Breast epithelium (tissue), 4 donors: Measurements from ENCODE around the gene RNF130. TPM values are rescaled to one million over a fixed set of nuclear protein-coding genes. Genes with fewer than 3 reads are reported as not detected.

ENCODE experiments used
- DNase-seq, 2 donors: peaks; one replicate each; pipeline ENCODE4 v3.0.0-alpha.2; 2019; ENCODE audit warnings: low spot score in 2 of 2
- H3K27ac ChIP-seq, 2 donors: fragments of 200-600 bp; sonication (generic) in 1 of 2; one replicate each; pipeline ENCODE4 v1.5.1; 2016 to 2019; ENCODE audit warnings: mild to moderate bottlenecking in 1 of 2
- H3K27me3 ChIP-seq, 2 donors: fragments of 200-600 bp; sonication (generic) in 1 of 2; one replicate each; pipeline versions ENCODE4 v1.5.1 to v1.6.0; 2017 to 2019; ENCODE audit warnings: control low read depth in 1 of 2, mild to moderate bottlenecking in 1 of 2
- H3K36me3 ChIP-seq: fragments of 200-600 bp; one replicate; pipeline ENCODE4 v1.5.1; 2019
- H3K4me1 ChIP-seq, 2 donors: fragments of 200-600 bp; sonication (generic); one replicate each; pipeline ENCODE4 v1.5.1; 2016 to 2019; ENCODE audit warnings: control low read depth in 1 of 2
- H3K4me3 ChIP-seq, 3 donors: fragments of 200-600 bp; sonication (generic); 1 replicate in 2 of 3; 2 replicates in 1 of 3; pipeline ENCODE4 v1.5.1; 2016 to 2019; ENCODE audit warnings: mild to moderate bottlenecking in 3 of 3, moderate library complexity in 2 of 3
- H3K9me3 ChIP-seq, 2 donors: fragments of 200-600 bp; sonication (generic) in 1 of 2; one replicate each; pipeline ENCODE4 v1.5.1; 2016 to 2019; ENCODE audit warnings: control low read depth in 1 of 2
- CTCF ChIP-seq, 3 donors: fragments of 450-650 bp; IDR thresholded peaks; one replicate each; pipeline ENCODE4 v1.5.1; 2016 to 2017; ENCODE audit warnings: antibody characterized with exemption in 3 of 3, mild to moderate bottlenecking in 3 of 3, moderate library complexity in 3 of 3
- POLR2A ChIP-seq: fragments of 450-650 bp; IDR thresholded peaks from one replicate; pipeline ENCODE4 v1.6.1; 2016; ENCODE audit warnings: antibody characterized with exemption, mild to moderate bottlenecking, moderate library complexity
- POLR2AphosphoS5 ChIP-seq, 3 donors: sonication (generic); formaldehyde crosslinking; IDR thresholded peaks; one replicate each; pipeline ENCODE4 v1.6.1; 2017; ENCODE audit warnings: antibody characterized with exemption in 3 of 3
- intact Hi-C: fragments of 100-400 bp; cut with DNase I; formaldehyde crosslinking; loops from one replicate; pipeline ENCODE4 v1.15.1; 2023; ENCODE audit warnings: low total_unique reads
- total RNA-seq, 3 donors: library from RNA; depleted of rRNA; stranded (reverse); fragments of >200 nt; gene quantifications; one replicate each; pipeline ENCODE4 v1.1.0, GENCODE V29; 2016

Gene RNF130
- total RNA-seq, 3 donors from 2014 or later, result 114 to 267 (median 143) TPM

GRCh38 chr5:179919487-179920060 lies 152.0 kb downstream of the RNF130 start:
- H3K9me3 ChIP-seq, result no peaks in the 10 kb centered on the region
- no peak for DNase-seq
- H3K27ac ChIP-seq, result no peak overlapping the region
- H3K27me3 ChIP-seq, result no peaks in the 10 kb centered on the region
- no peak overlapping the region for H3K4me3 ChIP-seq
- H3K36me3 ChIP-seq, result no peaks in the 10 kb centered on the region
- TF ChIP-seq POLR2A (no peak), CTCF (IDR thresholded peaks at IDR 0.05) (no peak), POLR2AphosphoS5 (IDR thresholded peaks at IDR 0.05) (no peak)
- no peaks in the 10 kb centered on the region for H3K4me1 ChIP-seq
- intact Hi-C loops, result no loop called here

GRCh38 chr5:179918742-179919486 lies 152.6 kb downstream of the RNF130 start:
- no peaks in the 10 kb centered on the region for H3K27me3 ChIP-seq
- H3K9me3 ChIP-seq, result no peaks in the 10 kb centered on the region
- no peaks in the 10 kb centered on the region for H3K4me1 ChIP-seq
- no peaks in the 10 kb centered on the region for H3K36me3 ChIP-seq
- no peak for DNase-seq
- H3K27ac ChIP-seq, result no peak overlapping the region
- intact Hi-C loops, result no loop called here
- H3K4me3 ChIP-seq, result no peak overlapping the region
- no peak for TF ChIP-seq CTCF (IDR thresholded peaks at IDR 0.05)
- TF ChIP-seq POLR2AphosphoS5 (IDR thresholded peaks at IDR 0.05), result no peak
- no peak for TF ChIP-seq POLR2A

GRCh38 chr5:179916523-179916922 lies 155.0 kb downstream of the RNF130 start:
- Histone ChIP-seq H3K27ac (no peak overlapping the region), H3K4me1 (no peaks in the 10 kb centered on the region), H3K36me3 (no peaks in the 10 kb centered on the region), H3K4me3 (no peak overlapping the region), H3K27me3 (no peaks in the 10 kb centered on the region), H3K9me3 (no peaks in the 10 kb centered on the region)
- TF ChIP-seq POLR2A, result no peak
- TF ChIP-seq CTCF (IDR thresholded peaks at IDR 0.05), result no peak
- TF ChIP-seq POLR2AphosphoS5 (IDR thresholded peaks at IDR 0.05), result no peak
- intact Hi-C loops, result no loop called here
- no peak for DNase-seq

GRCh38 chr5:179915406-179915935 lies 156.1 kb downstream of the RNF130 start:
- intact Hi-C loops, result no loop called here
- Histone ChIP-seq H3K4me3 (no peak overlapping the region), H3K27me3 (no peaks in the 10 kb centered on the region), H3K4me1 (no peaks in the 10 kb centered on the region), H3K9me3 (no peaks in the 10 kb centered on the region), H3K27ac (no peak overlapping the region), H3K36me3 (no peaks in the 10 kb centered on the region)
- TF ChIP-seq CTCF (IDR thresholded peaks at IDR 0.05) (no peak), POLR2AphosphoS5 (IDR thresholded peaks at IDR 0.05) (no peak), POLR2A (no peak)
- no peak for DNase-seq

- no peaks in the 10 kb centered on the region for H3K36me3 ChIP-seq
- H3K27ac ChIP-seq, result peak overlapping the region; percentile 74 to 82
- no peaks in the 10 kb centered on the region for H3K4me1 ChIP-seq
- no peaks in the 10 kb centered on the region for H3K9me3 ChIP-seq
- DNase-seq, result peak in 1 of 2 donors; percentile 67
- no peak overlapping the region for H3K4me3 ChIP-seq
- no peaks in the 10 kb centered on the region for H3K27me3 ChIP-seq
- no peak for TF ChIP-seq POLR2A
- TF ChIP-seq CTCF (IDR thresholded peaks at IDR 0.05), result no peak
- TF ChIP-seq POLR2AphosphoS5 (IDR thresholded peaks at IDR 0.05), result no peak
- intact Hi-C loops, result no loop called here
Measured at GRCh38 chr5:179914032-179914755, 157.4 kb downstream of the RNF130 start.
